Astrocyte (in vitro differentiated cells and primary cell): ENCODE measurements around the gene GRK5. TPM values are rescaled to one million over a fixed set of nuclear protein-coding genes. Genes with fewer than 3 reads are reported as not detected.

Experiments
- DNase-seq: peaks from one replicate; pipeline ENCODE4 v3.0.0-alpha.2; 2010; ENCODE audit warnings: low read depth
- FAIRE-seq: peaks from 2 replicates; lab custom pipeline; 2011; peaks lifted over from hg19 to GRCh38; lab: Jason Lieb, UNC
- H2AFZ ChIP-seq: 2 replicates; pipeline ENCODE4 v1.6.0; 2012; ENCODE audit warnings: low read depth, low read length, inconsistent platforms
- H3K27ac ChIP-seq: 2 replicates; pipeline ENCODE4 v1.5.1; 2011; ENCODE audit warnings: low read depth, low read length, inconsistent platforms
- H3K27me3 ChIP-seq: 2 replicates; pipeline ENCODE4 v1.6.0; 2011; ENCODE audit warnings: low read length, inconsistent platforms; ENCODE audit not compliant: insufficient read depth
- H3K36me3 ChIP-seq: 2 replicates; pipeline ENCODE4 v1.5.1; 2011; ENCODE audit warnings: low read length, inconsistent platforms; ENCODE audit not compliant: insufficient read depth
- H3K4me1 ChIP-seq: 2 replicates; pipeline ENCODE4 v1.5.1; 2011; ENCODE audit warnings: low read length, inconsistent platforms; ENCODE audit not compliant: insufficient read depth
- H3K4me2 ChIP-seq: 2 replicates; pipeline ENCODE4 v1.6.0; 2012; ENCODE audit warnings: low read length, inconsistent platforms
- H3K4me3 ChIP-seq: 2 replicates; pipeline ENCODE4 v1.5.1; 2011; ENCODE audit warnings: low read depth, mild to moderate bottlenecking, low read length, inconsistent platforms; ENCODE audit not compliant: insufficient read depth
- H3K79me2 ChIP-seq: 2 replicates; pipeline ENCODE4 v1.6.0; 2012; ENCODE audit warnings: mild to moderate bottlenecking, low read length, inconsistent platforms; ENCODE audit not compliant: insufficient read depth
- H3K9ac ChIP-seq: 2 replicates; pipeline ENCODE4 v1.6.0; 2012; ENCODE audit warnings: mild to moderate bottlenecking, low read length, inconsistent platforms
- H3K9me3 ChIP-seq: 2 replicates; pipeline ENCODE4 v1.5.1; 2012; ENCODE audit warnings: low read depth, mild to moderate bottlenecking, low read length, inconsistent platforms; ENCODE audit not compliant: insufficient read depth
- H4K20me1 ChIP-seq: 2 replicates; pipeline ENCODE4 v1.6.0; 2012; ENCODE audit warnings: low read length, inconsistent platforms; ENCODE audit not compliant: insufficient read depth
- H3K27ac Mint-ChIP-seq: one replicate; pipeline ENCODE4 v1.8.0; 2021; ENCODE audit warnings: mild to moderate bottlenecking, mixed read lengths; ENCODE audit not compliant: unreplicated experiment
- H3K27me3 Mint-ChIP-seq: one replicate; pipeline ENCODE4 v1.8.0; 2021; ENCODE audit warnings: low read depth, mixed read lengths; ENCODE audit not compliant: unreplicated experiment
- H3K36me3 Mint-ChIP-seq: one replicate; pipeline ENCODE4 v1.8.0; 2021; ENCODE audit warnings: low read depth, mixed read lengths; ENCODE audit not compliant: unreplicated experiment
- H3K4me1 Mint-ChIP-seq: one replicate; pipeline ENCODE4 v1.8.0; 2021; ENCODE audit warnings: low read depth, mixed read lengths; ENCODE audit not compliant: unreplicated experiment
- H3K4me3 Mint-ChIP-seq: one replicate; pipeline ENCODE4 v1.8.0; 2021; ENCODE audit warnings: mild to moderate bottlenecking, moderate library complexity, mixed read lengths; ENCODE audit not compliant: unreplicated experiment
- H3K9me3 Mint-ChIP-seq: one replicate; pipeline ENCODE4 v1.8.0; 2021; ENCODE audit warnings: mild to moderate bottlenecking, mixed read lengths; ENCODE audit not compliant: unreplicated experiment
- EZH2 ChIP-seq: IDR thresholded peaks from 2 replicates; pipeline ENCODE4 v1.6.1; 2012; ENCODE audit warnings: mild to moderate bottlenecking, low read length, inconsistent platforms; ENCODE audit not compliant: insufficient read depth
- total RNA-seq: library from RNA; stranded (reverse); gene quantifications from 2 replicates; pipeline ENCODE4 v1.2.1, GENCODE V29; 2021
- TF ChIP-seq, protein P1 (sequence below): IDR thresholded peaks from 2 replicates; pipeline ENCODE4 v1.5.1; 2011; ENCODE audit warnings: low read depth, mild to moderate bottlenecking, inconsistent platforms, low read length, moderate library complexity; ENCODE audit not compliant: insufficient read depth

The GRK5 gene
- total RNA-seq, 1 donor from 2014 or later, result 8.5 TPM

DNA sequence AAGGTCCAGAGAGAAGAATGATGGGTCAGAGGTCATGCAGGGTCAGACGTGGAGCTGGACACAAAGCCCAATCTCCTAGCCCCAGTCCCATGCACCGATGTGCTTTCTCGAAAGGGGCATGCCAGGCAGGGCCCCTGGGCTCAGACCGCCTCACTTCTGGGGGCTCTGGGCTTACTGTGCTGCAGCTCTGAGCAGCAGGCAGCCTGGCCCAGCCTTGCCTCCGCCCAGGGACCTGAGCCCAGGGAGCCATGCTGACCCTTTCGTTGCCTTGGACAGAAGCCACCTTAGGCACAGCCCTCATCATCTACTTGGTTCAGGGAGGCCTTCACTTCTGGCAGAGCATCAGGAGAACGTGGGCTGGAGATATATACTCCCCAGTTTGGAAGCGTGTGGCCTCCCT lies 161.2 kb downstream of the GRK5 start:
- peaks cover 2% of the 10 kb centered on the region for H3K36me3 Mint-ChIP-seq
- peaks cover 6% of the 10 kb centered on the region for H3K27me3 Mint-ChIP-seq
- H3K9me3 Mint-ChIP-seq, result no peaks in the 10 kb centered on the region
- H3K9ac ChIP-seq, result no peak overlapping the region
- DNase-seq, result no peak
- FAIRE-seq, result no peak
- H3K27ac ChIP-seq, result no peak overlapping the region
- no peak overlapping the region for H2AFZ ChIP-seq
- peaks cover 37% of the 10 kb centered on the region for H3K4me1 ChIP-seq
- no peaks in the 10 kb centered on the region for H3K36me3 ChIP-seq
- no peaks in the 10 kb centered on the region for H3K79me2 ChIP-seq
- no peak overlapping the region for H3K4me3 ChIP-seq
- TF ChIP-seq EZH2, result no peak
- TF ChIP-seq, protein P1, sequence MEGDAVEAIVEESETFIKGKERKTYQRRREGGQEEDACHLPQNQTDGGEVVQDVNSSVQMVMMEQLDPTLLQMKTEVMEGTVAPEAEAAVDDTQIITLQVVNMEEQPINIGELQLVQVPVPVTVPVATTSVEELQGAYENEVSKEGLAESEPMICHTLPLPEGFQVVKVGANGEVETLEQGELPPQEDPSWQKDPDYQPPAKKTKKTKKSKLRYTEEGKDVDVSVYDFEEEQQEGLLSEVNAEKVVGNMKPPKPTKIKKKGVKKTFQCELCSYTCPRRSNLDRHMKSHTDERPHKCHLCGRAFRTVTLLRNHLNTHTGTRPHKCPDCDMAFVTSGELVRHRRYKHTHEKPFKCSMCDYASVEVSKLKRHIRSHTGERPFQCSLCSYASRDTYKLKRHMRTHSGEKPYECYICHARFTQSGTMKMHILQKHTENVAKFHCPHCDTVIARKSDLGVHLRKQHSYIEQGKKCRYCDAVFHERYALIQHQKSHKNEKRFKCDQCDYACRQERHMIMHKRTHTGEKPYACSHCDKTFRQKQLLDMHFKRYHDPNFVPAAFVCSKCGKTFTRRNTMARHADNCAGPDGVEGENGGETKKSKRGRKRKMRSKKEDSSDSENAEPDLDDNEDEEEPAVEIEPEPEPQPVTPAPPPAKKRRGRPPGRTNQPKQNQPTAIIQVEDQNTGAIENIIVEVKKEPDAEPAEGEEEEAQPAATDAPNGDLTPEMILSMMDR, result no peak
- peaks cover 2% of the 10 kb centered on the region for H3K27me3 ChIP-seq
- H3K4me2 ChIP-seq, result no peak overlapping the region
- H3K4me1 Mint-ChIP-seq, result peaks cover 2% of the 10 kb centered on the region
- H3K4me3 Mint-ChIP-seq, result no peak overlapping the region
- no peaks in the 10 kb centered on the region for H3K9me3 ChIP-seq
- peaks cover 15% of the 10 kb centered on the region for H4K20me1 ChIP-seq
- no peak overlapping the region for H3K27ac Mint-ChIP-seq

DNA sequence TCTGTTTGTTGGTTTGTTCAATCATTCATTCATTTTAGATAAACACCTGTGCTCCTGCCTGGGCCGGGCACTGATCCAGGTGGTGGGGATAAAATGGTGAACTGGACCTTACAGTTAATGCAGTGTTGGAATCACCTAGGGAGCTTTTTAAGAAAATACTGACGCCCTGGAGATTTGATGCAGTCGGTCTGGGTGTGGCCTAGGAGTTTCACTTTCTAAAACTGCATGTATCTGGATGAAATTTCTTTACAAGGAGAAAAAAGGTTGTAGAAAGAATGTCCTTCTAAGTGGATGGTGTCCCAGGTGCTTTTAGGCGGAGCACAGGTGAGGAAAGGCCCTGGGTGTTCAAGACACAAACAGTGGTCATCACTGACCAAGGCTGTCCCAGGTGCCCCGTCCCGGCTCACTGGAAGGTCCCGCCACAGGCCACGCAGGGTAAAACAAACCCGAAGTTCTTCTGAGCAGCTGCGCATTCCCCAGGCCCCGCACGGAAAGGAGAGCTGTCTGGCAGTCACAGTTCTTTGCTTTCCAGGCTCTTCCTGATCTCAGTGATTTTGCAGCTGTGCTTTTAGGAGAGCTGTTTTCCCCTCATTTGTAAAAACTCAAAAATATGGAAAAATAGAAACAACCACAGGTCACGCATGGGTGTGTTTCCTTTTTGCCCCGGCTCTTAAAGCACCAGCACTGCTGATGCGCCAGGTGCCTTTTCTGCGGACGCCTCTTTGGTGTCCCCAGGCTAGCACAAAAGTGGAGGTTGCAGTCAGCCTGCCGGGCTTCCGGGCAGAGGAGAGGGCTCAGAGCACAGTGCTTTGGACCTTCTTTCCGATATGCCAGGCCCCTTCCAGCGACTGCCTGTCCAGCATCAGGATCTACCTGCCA lies 161.9 kb downstream of the GRK5 start:
- peaks cover 2% of the 10 kb centered on the region for H3K36me3 Mint-ChIP-seq
- peaks cover 6% of the 10 kb centered on the region for H3K27me3 Mint-ChIP-seq
- Histone ChIP-seq H3K4me3 (no peak overlapping the region), H3K4me1 (peaks cover 37% of the 10 kb centered on the region), H3K27me3 (peaks cover 2% of the 10 kb centered on the region), H3K9ac (peak overlapping the region; percentile 80), H3K36me3 (no peaks in the 10 kb centered on the region), H3K79me2 (no peaks in the 10 kb centered on the region), H3K27ac (peak overlapping the region; percentile 86), H3K4me2 (no peak overlapping the region), H3K9me3 (no peaks in the 10 kb centered on the region), H4K20me1 (peaks cover 13% of the 10 kb centered on the region), H2AFZ (no peak overlapping the region)
- no peaks in the 10 kb centered on the region for H3K9me3 Mint-ChIP-seq
- H3K4me3 Mint-ChIP-seq, result no peak overlapping the region
- DNase-seq (no peak), FAIRE-seq (no peak)
- H3K4me1 Mint-ChIP-seq, result peaks cover 2% of the 10 kb centered on the region
- H3K27ac Mint-ChIP-seq, result no peak overlapping the region
- TF ChIP-seq, protein P1, result no peak
- TF ChIP-seq EZH2, result no peak
